Measurements from ENCODE around the gene SLCO2A1. TPM values are rescaled to one million over a fixed set of nuclear protein-coding genes. Genes with fewer than 3 reads are reported as not detected.

The SLCO2A1 gene
- total RNA-seq (1.5 TPM), polyA plus RNA-seq (3.9 TPM)
- long read RNA-seq, donor 1, result 0 reads
- long read RNA-seq, donor 2, full-length matches to known transcripts, result 5 of 5 reads
- long read RNA-seq, donor 2, partial matches to known transcripts, result 0 of 5 reads
- long read RNA-seq, donor 2, other reads (novel, unspliced or antisense), result 0 of 5 reads
- long read RNA-seq, donor 3, full-length matches to known transcripts, result 2 of 2 reads
- long read RNA-seq, donor 3, partial matches to known transcripts, result 0 of 2 reads
- long read RNA-seq, donor 3, other reads (novel, unspliced or antisense), result 0 of 2 reads
- long read RNA-seq, donor 4, result 0 reads
- long read RNA-seq, donor 5, full-length matches to known transcripts, result 1 of 1 reads
- long read RNA-seq, donor 5, partial matches to known transcripts, result 0 of 1 reads
- long read RNA-seq, donor 5, other reads (novel, unspliced or antisense), result 0 of 1 reads
- long read RNA-seq, donor 6, result 0 reads
- long read RNA-seq, donor 7, result 0 reads
- long read RNA-seq, donor 8, result 0 reads
- long read RNA-seq, donor 9, full-length matches to known transcripts, result 1 of 1 reads
- long read RNA-seq, donor 9, partial matches to known transcripts, result 0 of 1 reads
- long read RNA-seq, donor 9, other reads (novel, unspliced or antisense), result 0 of 1 reads
- long read RNA-seq, donor 10, full-length matches to known transcripts, result 1 of 1 reads
- long read RNA-seq, donor 10, partial matches to known transcripts, result 0 of 1 reads
- long read RNA-seq, donor 10, other reads (novel, unspliced or antisense), result 0 of 1 reads

DNA sequence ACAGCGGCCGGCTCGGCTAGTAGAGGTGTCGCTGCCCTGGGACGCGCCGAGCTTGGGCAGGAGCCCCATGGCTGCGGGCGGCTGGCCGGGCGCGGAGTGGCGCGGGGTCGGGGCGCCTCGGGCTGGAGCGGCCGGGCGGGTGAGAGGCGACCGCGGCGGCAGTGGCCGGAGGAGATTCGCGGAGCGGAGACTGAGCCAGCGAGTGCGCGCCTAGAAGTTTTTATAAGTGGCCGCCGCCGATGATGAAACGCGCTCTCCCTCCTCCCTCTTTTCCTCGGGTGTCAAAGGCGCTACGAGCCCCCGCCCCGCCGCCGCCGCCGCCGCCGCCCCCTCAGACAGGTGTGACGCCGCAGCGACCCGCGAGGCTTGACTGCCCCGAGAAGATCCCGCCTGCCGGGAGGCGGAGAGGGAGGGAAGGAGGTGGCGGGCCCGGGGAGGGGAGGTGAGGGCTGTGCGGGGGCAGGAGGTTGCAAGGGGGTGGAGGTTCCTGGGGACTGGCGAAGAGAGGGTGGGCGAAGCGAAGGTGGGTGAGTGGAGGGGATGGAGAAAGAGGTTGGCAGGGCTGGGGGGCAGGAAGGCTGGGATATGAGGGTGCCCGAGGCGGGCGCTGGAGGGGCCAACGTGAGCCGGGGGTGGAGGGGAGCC, at the start of gene SLCO2A1:
Gene SLCO2A1, minus strand, starts transcription at position 192 of the 645 bp plus-strand sequence. Its CDS starts 123 bp downstream, at position 69.
- H3K27me3 ChIP-seq (ENCODE audit: control insufficient read depth in 2 of 2, insufficient read depth in 1 of 2, low read length in 1 of 2), result peaks cover 21 to 38% of the 10 kb centered on the region in 2 donors
- peaks cover 0 to 11% of the 10 kb centered on the region in 2 donors for H3K4me1 ChIP-seq (ENCODE audit: control insufficient read depth in 2 of 2, insufficient read depth in 2 of 2, low read length in 2 of 2)
- H3K9me3 ChIP-seq (ENCODE audit: control insufficient read depth in 2 of 2, insufficient read depth in 1 of 2, low read length in 1 of 2), result no peaks in the 10 kb centered on the region
- peak in 6 of 9 donors; percentile 26 to 74 (median 44) for DNase-seq (ENCODE audit: low read depth in 6 of 9, low spot score in 9 of 9)
- H3K27ac ChIP-seq (ENCODE audit: low read depth in 1 of 2, low read length in 1 of 2), result peak within 1 kb of the TSS in 1 of 2 donors; percentile 43
- 2% methylated on average over 66 of the region's 67 CpGs for WGBS
- no peaks in the 10 kb centered on the region for H3K36me3 ChIP-seq (ENCODE audit: control insufficient read depth in 2 of 2, insufficient read depth in 2 of 2, low read length in 1 of 2)
- H3K4me3 ChIP-seq (ENCODE audit: low read length in 2 of 2), result peak within 1 kb of the TSS; percentile 32 to 51

DNA sequence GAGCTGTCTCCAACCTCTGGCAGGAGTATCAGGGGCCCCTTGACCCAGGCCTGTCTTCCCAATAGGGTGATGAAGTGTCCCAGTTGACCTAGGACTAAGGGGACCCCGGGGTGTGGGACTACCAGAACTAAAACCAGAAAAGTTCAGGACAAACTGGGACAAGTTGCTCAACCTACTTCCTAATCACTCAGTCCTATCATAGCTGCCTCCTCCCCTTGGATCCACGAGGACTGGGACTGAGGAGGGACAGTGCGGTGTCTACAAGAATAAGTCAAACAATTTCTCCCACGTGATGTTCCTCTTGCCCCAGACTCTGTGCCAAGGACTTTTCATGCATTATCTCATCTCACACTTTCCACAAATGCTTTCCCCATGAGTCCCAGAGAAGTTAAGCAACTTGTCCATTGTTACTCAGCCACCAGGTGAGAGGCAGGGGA, 49.4 kb upstream of the SLCO2A1 start:
- no peaks in the 10 kb centered on the region for H3K27me3 ChIP-seq (ENCODE audit: control insufficient read depth in 2 of 2, insufficient read depth in 1 of 2, low read length in 1 of 2)
- DNase-seq (ENCODE audit: low read depth in 6 of 9, low spot score in 9 of 9), result no peak
- WGBS, result 94% methylated on average over 4 of the region's 4 CpGs
- H3K9me3 ChIP-seq (ENCODE audit: control insufficient read depth in 2 of 2, insufficient read depth in 1 of 2, low read length in 1 of 2), result no peaks in the 10 kb centered on the region
- H3K4me1 ChIP-seq (ENCODE audit: control insufficient read depth in 2 of 2, insufficient read depth in 2 of 2, low read length in 2 of 2), result no peaks in the 10 kb centered on the region
- no peak overlapping the region for H3K27ac ChIP-seq (ENCODE audit: low read depth in 1 of 2, low read length in 1 of 2)
- H3K36me3 ChIP-seq (ENCODE audit: control insufficient read depth in 2 of 2, insufficient read depth in 2 of 2, low read length in 1 of 2), result no peaks in the 10 kb centered on the region
- no peak overlapping the region for H3K4me3 ChIP-seq (ENCODE audit: low read length in 2 of 2)

DNA sequence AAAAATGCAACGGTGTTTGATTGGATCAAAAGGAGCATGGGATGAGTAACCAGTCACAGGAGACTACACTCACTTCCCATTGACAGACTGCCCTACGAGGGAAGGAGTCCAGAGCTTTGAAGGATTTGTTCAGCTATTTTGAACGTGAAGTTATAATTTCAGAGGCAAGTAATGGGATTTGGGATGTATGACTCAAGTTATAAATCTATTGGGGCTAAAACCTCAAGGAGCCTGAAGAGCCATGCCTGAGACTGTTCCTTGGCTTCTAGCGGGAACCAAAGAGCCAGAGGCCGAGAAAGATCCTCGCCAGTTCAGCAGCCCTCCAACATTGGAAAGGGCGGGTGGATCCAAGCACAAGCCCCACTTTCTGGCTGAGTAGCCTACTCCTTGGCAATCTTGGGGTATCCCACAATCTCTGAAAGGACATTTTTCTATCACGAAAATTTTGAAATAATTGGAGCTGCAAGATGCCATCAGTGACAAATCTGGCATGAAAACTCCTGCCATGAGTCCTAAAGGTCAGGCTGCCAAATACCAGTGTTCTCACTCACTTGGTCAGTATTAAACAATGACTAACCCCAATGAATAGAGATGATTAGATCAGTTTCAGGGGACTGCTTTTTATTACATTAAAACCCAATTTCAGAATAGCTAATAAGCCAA, 48.6 kb upstream of the SLCO2A1 start:
- H3K36me3 ChIP-seq (ENCODE audit: control insufficient read depth in 2 of 2, insufficient read depth in 2 of 2, low read length in 1 of 2), result no peaks in the 10 kb centered on the region
- 97% methylated on average over 8 of the region's 8 CpGs for WGBS
- H3K27me3 ChIP-seq (ENCODE audit: control insufficient read depth in 2 of 2, insufficient read depth in 1 of 2, low read length in 1 of 2), result no peaks in the 10 kb centered on the region
- no peak for DNase-seq (ENCODE audit: low read depth in 6 of 9, low spot score in 9 of 9)
- H3K4me1 ChIP-seq (ENCODE audit: control insufficient read depth in 2 of 2, insufficient read depth in 2 of 2, low read length in 2 of 2), result no peaks in the 10 kb centered on the region
- H3K9me3 ChIP-seq (ENCODE audit: control insufficient read depth in 2 of 2, insufficient read depth in 1 of 2, low read length in 1 of 2), result no peaks in the 10 kb centered on the region
- H3K4me3 ChIP-seq (ENCODE audit: low read length in 2 of 2), result no peak overlapping the region
- H3K27ac ChIP-seq (ENCODE audit: low read depth in 1 of 2, low read length in 1 of 2), result no peak overlapping the region

DNA sequence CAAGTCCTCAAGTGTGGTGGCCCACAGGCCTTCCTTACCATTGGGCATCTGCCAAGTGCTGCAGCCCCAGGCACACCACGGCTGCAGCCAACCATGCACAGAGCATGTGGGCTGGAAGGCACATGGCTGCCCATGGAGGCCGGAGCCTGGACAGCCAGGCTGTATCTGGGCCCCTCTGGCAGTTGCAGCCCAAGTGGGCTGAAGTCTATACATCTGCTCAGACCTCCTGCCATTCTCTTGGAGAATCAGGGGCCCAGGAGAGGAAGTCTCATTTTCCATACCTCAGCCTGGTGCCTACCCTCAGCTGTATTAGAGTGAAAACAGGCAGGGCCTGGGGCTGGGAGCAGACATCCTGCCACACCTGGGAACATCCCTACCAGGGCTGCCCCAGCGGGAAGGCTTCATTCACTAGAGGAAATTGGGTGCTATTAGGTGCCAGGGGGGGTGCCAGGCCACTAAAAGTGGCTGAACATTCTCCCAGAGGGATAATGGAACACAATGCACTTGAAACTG, 48.0 kb upstream of the SLCO2A1 start:
- Histone ChIP-seq H3K4me3 (ENCODE audit: low read length in 2 of 2) (no peak overlapping the region), H3K27me3 (ENCODE audit: control insufficient read depth in 2 of 2, insufficient read depth in 1 of 2, low read length in 1 of 2) (no peaks in the 10 kb centered on the region), H3K4me1 (ENCODE audit: control insufficient read depth in 2 of 2, insufficient read depth in 2 of 2, low read length in 2 of 2) (no peaks in the 10 kb centered on the region), H3K36me3 (ENCODE audit: control insufficient read depth in 2 of 2, insufficient read depth in 2 of 2, low read length in 1 of 2) (no peaks in the 10 kb centered on the region), H3K27ac (ENCODE audit: low read depth in 1 of 2, low read length in 1 of 2) (no peak overlapping the region), H3K9me3 (ENCODE audit: control insufficient read depth in 2 of 2, insufficient read depth in 1 of 2, low read length in 1 of 2) (no peaks in the 10 kb centered on the region)
- DNase-seq (ENCODE audit: low read depth in 6 of 9, low spot score in 9 of 9), result no peak
- WGBS, result 95% methylated on average over 3 of the region's 3 CpGs

DNA sequence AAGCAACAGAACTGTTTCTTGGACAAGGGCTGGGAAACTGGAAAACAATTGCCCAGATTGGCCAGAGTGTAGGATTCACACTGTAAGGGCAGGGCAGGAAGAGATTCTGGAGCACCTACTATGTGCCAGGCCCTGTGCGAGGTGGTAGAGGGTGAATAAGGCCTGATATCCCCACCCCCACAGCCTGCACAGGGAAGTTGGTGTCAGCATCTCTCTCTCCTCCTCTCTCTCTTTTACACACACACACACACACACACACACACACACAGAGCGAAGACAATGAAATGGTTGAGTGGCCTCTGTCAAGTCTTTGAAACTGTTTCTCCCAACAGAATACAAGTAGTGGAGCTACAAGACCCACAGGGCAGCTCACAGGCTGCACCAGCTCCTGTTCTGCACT, 47.1 kb upstream of the SLCO2A1 start:
- no peak for DNase-seq (ENCODE audit: low read depth in 6 of 9, low spot score in 9 of 9)
- WGBS, result 90% methylated on average over 2 of the region's 2 CpGs

DNA sequence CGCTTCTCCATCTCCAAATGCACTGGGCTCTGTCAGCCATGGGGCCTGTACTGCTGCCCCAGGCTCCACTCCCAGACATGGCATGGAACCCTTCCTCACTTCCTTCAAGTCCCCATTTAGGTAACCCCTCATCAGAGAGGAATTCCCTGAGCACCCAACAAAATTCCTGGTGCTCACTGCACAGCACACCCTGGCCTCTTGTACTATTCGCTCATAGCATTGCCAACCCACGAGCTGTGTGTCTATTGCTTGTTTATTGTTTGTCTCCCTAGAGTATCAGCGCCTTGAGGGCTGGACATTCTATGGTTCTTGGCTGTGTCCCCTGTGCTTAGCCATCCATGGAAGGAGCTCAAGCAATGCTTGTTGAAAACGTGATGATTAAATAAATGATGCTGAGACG, 46.1 kb upstream of the SLCO2A1 start:
- 96% methylated on average over 6 of the region's 6 CpGs for WGBS
- Histone ChIP-seq H3K9me3 (ENCODE audit: control insufficient read depth in 2 of 2, insufficient read depth in 1 of 2, low read length in 1 of 2) (no peaks in the 10 kb centered on the region), H3K27ac (ENCODE audit: low read depth in 1 of 2, low read length in 1 of 2) (no peak overlapping the region), H3K36me3 (ENCODE audit: control insufficient read depth in 2 of 2, insufficient read depth in 2 of 2, low read length in 1 of 2) (no peaks in the 10 kb centered on the region), H3K27me3 (ENCODE audit: control insufficient read depth in 2 of 2, insufficient read depth in 1 of 2, low read length in 1 of 2) (no peaks in the 10 kb centered on the region), H3K4me3 (ENCODE audit: low read length in 2 of 2) (no peak overlapping the region), H3K4me1 (ENCODE audit: control insufficient read depth in 2 of 2, insufficient read depth in 2 of 2, low read length in 2 of 2) (no peaks in the 10 kb centered on the region)
- no peak for DNase-seq (ENCODE audit: low read depth in 6 of 9, low spot score in 9 of 9)

More for the DNA sequence above, 47.1 kb upstream of the SLCO2A1 start:
- Histone ChIP-seq H3K4me3 (ENCODE audit: low read length in 2 of 2) (no peak overlapping the region), H3K27ac (ENCODE audit: low read depth in 1 of 2, low read length in 1 of 2) (no peak overlapping the region), H3K4me1 (ENCODE audit: control insufficient read depth in 2 of 2, insufficient read depth in 2 of 2, low read length in 2 of 2) (no peaks in the 10 kb centered on the region), H3K9me3 (ENCODE audit: control insufficient read depth in 2 of 2, insufficient read depth in 1 of 2, low read length in 1 of 2) (no peaks in the 10 kb centered on the region), H3K27me3 (ENCODE audit: control insufficient read depth in 2 of 2, insufficient read depth in 1 of 2, low read length in 1 of 2) (no peaks in the 10 kb centered on the region), H3K36me3 (ENCODE audit: control insufficient read depth in 2 of 2, insufficient read depth in 2 of 2, low read length in 1 of 2) (no peaks in the 10 kb centered on the region)

DNA sequence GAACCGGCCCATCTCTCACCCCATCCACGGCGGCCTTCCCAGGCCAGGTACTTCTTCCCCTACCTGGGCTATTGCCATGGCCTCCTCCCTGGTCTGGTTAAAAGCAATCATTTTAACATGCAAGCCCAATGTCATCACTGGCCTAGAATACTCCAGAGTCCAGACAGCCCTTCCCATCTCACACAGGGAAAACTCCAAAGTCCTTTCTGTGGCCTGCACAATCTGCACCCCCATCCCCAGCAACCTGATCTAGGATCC, 45.8 kb upstream of the SLCO2A1 start:
- no peaks in the 10 kb centered on the region for H3K4me1 ChIP-seq (ENCODE audit: control insufficient read depth in 2 of 2, insufficient read depth in 2 of 2, low read length in 2 of 2)
- no peaks in the 10 kb centered on the region for H3K9me3 ChIP-seq (ENCODE audit: control insufficient read depth in 2 of 2, insufficient read depth in 1 of 2, low read length in 1 of 2)
- WGBS, result over 99% methylated on average over 3 of the region's 3 CpGs
- no peak for DNase-seq (ENCODE audit: low read depth in 6 of 9, low spot score in 9 of 9)
- H3K27ac ChIP-seq (ENCODE audit: low read depth in 1 of 2, low read length in 1 of 2), result no peak overlapping the region
- H3K27me3 ChIP-seq (ENCODE audit: control insufficient read depth in 2 of 2, insufficient read depth in 1 of 2, low read length in 1 of 2), result no peaks in the 10 kb centered on the region
- no peak overlapping the region for H3K4me3 ChIP-seq (ENCODE audit: low read length in 2 of 2)
- no peaks in the 10 kb centered on the region for H3K36me3 ChIP-seq (ENCODE audit: control insufficient read depth in 2 of 2, insufficient read depth in 2 of 2, low read length in 1 of 2)

DNA sequence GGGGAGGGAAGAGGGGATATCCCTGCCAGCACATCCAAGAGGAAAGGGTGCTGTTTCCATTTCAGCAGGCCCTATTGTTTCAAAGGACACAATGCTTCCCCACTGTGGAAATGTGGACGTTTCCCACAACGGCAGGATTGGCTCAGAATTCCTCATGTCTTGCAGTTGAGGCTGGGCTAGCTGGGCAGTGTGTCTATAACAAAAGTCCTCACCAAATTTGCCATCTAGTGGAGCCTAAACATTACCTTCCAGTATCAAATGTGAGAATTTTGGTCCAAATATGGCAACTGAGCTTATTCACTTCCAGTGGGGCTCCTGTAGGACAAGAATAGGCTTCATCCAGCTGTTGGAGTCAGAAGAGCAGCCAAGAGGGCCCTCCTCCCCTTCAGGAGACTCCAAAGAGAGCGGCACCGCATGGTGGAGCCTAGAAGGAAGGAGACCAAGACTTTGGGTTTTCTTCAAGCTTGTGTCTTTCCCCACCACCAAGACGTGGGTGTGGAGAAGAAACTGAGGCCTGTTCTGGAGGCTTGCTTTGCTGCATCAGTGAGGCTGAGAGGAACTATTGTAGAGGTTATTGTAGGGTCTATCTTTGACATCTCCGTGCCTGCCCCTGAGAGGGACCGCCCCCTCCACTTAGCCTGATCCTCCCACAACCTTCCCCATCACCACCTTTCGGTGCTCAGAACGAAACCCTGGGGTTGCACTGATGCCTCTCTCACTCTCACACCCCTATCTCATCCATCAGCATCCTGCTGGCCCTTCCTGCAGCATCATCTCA, 45.3 kb upstream of the SLCO2A1 start:
- H3K4me3 ChIP-seq (ENCODE audit: low read length in 2 of 2), result no peak overlapping the region
- H3K36me3 ChIP-seq (ENCODE audit: control insufficient read depth in 2 of 2, insufficient read depth in 2 of 2, low read length in 1 of 2), result no peaks in the 10 kb centered on the region
- 91% methylated on average over 9 of the region's 9 CpGs for WGBS
- no peaks in the 10 kb centered on the region for H3K27me3 ChIP-seq (ENCODE audit: control insufficient read depth in 2 of 2, insufficient read depth in 1 of 2, low read length in 1 of 2)
- H3K4me1 ChIP-seq (ENCODE audit: control insufficient read depth in 2 of 2, insufficient read depth in 2 of 2, low read length in 2 of 2), result no peaks in the 10 kb centered on the region
- no peak for DNase-seq (ENCODE audit: low read depth in 6 of 9, low spot score in 9 of 9)
- no peak overlapping the region for H3K27ac ChIP-seq (ENCODE audit: low read depth in 1 of 2, low read length in 1 of 2)
- H3K9me3 ChIP-seq (ENCODE audit: control insufficient read depth in 2 of 2, insufficient read depth in 1 of 2, low read length in 1 of 2), result no peaks in the 10 kb centered on the region
